ENCODE results near the gene GREB1L. TPM values are rescaled to one million over a fixed set of nuclear protein-coding genes. Genes with fewer than 3 reads are reported as not detected.

Gene GREB1L
- total RNA-seq, 1 donor from 2014 or later, result 16.2 TPM

- intact Hi-C loops (cut with DNase I), result no loop called here
- no peak for DNase-seq (ENCODE audit: low spot score)
Observed at GRCh38 chr18:21402272-21402671, 160.2 kb downstream of the GREB1L start.

GRCh38 chr18:21404426-21404825 lies 162.4 kb downstream of the GREB1L start:
- intact Hi-C loops (cut with DNase I), result no loop called here
- no peak for DNase-seq (ENCODE audit: low spot score)

GRCh38 chr18:21406116-21406515 lies 164.1 kb downstream of the GREB1L start:
- DNase-seq (ENCODE audit: low spot score), result no peak
- intact Hi-C loops (cut with DNase I), result no loop called here

GRCh38 chr18:21408681-21409080 lies 166.6 kb downstream of the GREB1L start:
- intact Hi-C loops (cut with DNase I), result no loop called here
- DNase-seq (ENCODE audit: low spot score), result no peak

- intact Hi-C loops (cut with DNase I), result no loop called here
- no peak for DNase-seq (ENCODE audit: low spot score)
Observed at GRCh38 chr18:21433436-21433835, 191.4 kb downstream of the GREB1L start.

DNA sequence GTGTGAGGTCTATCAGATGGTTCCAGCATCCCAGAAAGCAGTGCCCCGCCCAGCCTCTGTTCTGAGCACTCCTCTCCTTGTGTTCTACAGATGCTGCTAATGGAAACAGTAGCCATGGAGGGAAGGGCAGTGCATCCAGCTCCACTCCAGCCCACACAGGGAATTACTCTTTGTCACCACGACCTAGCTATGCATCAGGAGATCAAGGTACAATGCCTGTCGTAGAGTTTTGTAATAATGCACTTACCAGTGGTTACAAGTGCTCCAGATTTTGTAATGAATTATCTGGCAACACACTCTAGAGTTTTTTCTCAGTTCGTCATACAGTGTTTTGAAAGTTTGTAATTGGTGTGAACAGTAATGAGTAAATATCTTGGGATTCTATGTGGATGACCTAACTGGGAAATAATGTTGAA lies 197.4 kb downstream of the GREB1L start:
- no peak for DNase-seq (ENCODE audit: low spot score)
- intact Hi-C loops (cut with DNase I), result no loop called here

- no peak for DNase-seq (ENCODE audit: low spot score)
- intact Hi-C loops (cut with DNase I), result loop anchor here (10.0 kb wide), 3 partner anchors 63 to 207 kb away; no protein-coding TSS in a partner anchor
Observed at GRCh38 chr18:21441670-21442069, 199.6 kb downstream of the GREB1L start.

DNA sequence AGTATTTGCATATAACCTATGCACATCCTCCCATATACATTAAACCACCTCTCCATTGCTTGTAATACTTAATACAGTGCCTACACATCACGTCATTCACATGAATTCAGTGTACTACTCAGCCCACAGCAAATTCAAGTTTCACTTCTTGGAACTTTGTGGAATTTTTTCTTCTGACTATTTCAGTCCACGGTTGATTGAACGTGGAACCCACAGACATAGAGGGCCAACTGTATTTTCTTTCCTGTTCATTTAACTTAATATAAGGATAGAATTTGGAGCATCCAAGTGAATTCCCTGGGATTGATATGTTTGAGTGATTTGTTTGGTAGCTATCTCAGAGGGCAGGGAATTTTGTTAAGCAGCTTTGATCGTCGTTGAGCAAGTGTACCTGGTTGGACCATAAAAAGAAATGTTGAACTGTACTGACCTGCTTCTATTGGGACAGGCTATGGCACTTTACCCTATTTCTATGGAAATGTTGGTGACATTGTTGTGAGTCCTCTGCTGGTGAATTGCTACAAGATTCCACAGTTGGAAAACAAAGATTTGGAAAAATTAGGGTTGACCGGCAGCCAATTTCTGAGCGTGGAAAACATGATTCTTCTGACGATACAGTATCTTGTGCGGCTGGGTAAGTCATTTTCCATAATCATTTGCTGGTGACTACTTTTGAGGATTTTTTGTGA lies 201.9 kb downstream of the GREB1L start:
- intact Hi-C loops (cut with DNase I), result loop anchor here (1.0 to 10.0 kb wide), 4 partner anchors 61 to 249 kb away; no protein-coding TSS in a partner anchor
- no peak for DNase-seq (ENCODE audit: low spot score)

DNA sequence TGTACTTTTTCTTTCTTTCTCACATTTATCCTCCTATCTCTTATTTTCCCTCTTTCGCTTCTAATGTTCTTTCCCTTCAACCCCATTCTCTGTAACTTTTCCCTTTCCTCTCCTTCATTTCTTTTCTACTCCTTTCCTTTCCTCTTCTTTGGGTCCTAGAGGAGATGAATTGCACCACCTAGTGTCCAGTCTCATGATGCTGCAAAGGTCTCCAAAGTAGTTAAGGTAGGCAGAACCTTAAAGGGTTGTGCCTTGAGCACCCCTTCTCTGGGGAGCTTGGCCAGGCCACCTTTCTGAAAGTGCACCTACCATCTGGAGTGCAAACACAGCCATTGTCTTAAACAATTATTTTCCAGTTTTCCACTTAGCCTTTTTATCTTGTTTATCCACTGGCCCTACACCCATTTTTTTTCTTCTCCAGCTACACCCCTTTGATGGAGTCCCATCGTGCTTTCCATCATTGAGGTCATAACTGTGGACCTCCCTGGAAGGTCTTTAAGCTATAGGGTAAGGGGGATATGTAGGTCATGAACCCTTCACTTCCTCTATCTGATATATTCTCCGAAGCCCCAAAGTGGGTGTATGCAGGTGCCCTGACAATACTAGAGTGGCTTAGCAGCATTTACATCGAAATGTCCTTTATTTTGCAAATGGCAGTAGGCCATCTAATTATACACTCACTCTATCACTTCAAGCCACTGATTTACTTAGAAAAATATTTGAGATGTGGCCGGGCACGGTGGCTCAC lies 202.6 kb downstream of the GREB1L start:
- intact Hi-C loops (cut with DNase I), result loop anchor here (1.0 to 10.0 kb wide), 4 partner anchors 60 to 249 kb away; no protein-coding TSS in a partner anchor
- DNase-seq (ENCODE audit: low spot score), result no peak

GRCh38 chr18:21448299-21448698 lies 206.3 kb downstream of the GREB1L start:
- DNase-seq (ENCODE audit: low spot score), result no peak
- intact Hi-C loops (cut with DNase I), result loop anchor here (10.0 kb wide), 3 partner anchors 57 to 213 kb away; no protein-coding TSS in a partner anchor

DNA sequence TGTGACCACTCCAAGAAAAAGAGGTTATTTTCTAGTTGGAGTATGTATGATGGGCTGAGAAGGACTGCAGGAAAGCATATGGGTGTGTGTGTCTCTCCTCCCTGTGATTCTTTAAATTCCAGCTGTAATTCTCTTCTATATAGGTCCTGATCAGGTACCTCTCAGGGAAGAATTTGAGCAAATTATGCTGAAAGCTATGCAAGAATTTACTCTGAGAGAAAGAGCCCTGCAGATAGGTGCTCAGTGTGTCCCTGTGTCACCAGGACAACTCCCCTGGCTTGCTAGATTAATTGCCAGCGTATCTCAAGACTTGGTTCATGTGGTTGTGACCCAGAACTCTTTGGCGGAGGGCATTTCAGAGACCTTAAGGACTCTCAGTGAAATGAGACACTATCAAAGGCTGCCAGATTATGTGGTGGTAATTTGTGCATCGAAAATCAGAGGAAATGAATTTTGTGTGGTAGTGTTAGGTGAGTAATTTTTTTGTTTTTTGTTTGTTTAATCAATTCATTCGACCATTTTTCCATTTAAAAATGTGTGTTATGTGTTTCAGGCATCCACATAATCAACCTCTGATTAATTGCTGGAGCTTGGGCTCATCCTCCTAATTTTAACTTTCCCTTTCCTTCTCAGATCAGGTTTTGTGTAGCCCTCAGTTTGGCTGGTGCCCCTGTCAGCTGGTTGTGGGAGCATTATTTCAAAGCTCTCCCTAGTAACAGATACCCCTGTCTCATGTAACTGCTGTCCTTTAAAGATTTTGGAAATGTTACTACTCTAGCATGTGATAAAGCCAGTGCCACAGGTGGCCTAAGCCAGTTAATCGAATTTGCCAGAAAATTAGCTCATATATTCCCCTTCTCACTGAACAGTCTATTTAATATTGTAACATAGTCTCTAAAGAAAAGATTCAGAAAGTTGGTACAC lies 207.6 kb downstream of the GREB1L start:
- intact Hi-C loops (cut with DNase I), result loop anchor here (10.0 kb wide), 3 partner anchors 55 to 215 kb away; no protein-coding TSS in a partner anchor
- DNase-seq (ENCODE audit: low spot score), result no peak

GRCh38 chr18:21450503-21450902 lies 208.5 kb downstream of the GREB1L start:
- DNase-seq (ENCODE audit: low spot score), result no peak
- intact Hi-C loops (cut with DNase I), result no loop called here

DNA sequence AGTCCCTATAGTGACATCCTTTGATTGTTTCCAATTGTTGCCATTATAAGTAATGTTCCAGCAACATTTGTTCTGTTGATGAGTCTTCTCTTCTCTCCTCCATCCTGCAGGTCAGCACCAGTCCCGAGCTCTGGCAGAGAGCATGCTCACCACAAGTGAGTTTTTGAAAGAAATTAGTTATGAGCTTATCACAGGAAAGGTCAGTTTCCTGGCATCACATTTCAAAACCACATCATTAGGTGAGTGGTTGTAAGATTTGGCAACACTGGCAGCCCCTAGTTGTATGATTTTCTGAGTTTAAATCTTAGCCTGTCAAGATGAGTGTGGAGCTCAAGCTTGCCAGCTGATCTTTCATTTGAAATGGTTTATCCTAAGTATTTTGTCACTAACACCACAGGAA lies 208.9 kb downstream of the GREB1L start:
- DNase-seq (ENCODE audit: low spot score), result no peak
- intact Hi-C loops (cut with DNase I), result no loop called here

DNA sequence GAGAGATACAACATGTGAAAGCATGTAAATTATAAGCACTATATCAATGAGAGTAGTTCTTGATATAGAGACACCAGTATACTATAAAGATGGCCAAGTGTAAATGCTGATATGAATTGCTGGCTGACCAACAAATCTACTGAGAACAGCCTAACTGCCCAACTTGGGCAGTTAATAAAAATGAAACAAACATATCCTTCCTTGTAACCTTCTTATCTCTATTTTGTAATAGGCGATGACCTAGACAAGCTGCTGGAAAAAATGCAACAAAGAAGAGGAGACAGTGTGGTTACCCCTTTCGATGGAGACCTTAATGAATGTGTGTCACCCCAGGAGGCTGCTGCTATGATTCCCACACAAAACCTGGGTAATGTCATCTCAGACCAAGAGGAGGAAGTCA lies 209.8 kb downstream of the GREB1L start:
- intact Hi-C loops (cut with DNase I), result no loop called here

DNA sequence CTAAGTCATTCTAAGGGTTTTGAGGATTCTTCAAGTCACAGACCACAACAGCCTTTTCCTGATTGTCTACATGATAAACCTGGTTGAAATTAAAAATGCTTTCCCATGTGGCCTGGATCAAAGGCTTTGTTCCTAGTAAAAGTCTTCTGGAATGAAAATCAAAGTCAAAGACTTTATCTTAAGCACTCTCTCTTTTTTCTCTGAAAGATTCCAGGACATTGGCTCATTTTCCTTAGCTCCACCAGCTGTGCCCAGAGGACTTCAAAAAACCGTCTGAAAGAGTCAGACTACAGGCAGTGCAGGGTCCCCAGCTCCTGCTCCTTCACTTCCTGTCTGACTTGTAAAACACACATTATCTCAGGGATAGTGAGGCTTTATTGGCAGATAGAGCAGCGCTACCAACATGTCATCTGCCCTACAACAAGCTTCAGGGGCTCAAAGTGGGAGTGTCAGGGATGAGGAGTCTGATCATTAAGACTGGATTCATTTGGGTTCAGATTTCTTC lies 210.3 kb downstream of the GREB1L start:
- DNase-seq (ENCODE audit: low spot score), result no peak
- intact Hi-C loops (cut with DNase I), result no loop called here

More for the DNA sequence above, 209.8 kb downstream of the GREB1L start:
- DNase-seq (ENCODE audit: low spot score), result no peak

- intact Hi-C loops (cut with DNase I), result no loop called here
- DNase-seq (ENCODE audit: low spot score), result no peak
Observed at GRCh38 chr18:21452796-21453510, 210.9 kb downstream of the GREB1L start.

- DNase-seq (ENCODE audit: low spot score), result no peak
- intact Hi-C loops (cut with DNase I), result no loop called here
Observed at GRCh38 chr18:21453511-21453901, 211.5 kb downstream of the GREB1L start.

DNA sequence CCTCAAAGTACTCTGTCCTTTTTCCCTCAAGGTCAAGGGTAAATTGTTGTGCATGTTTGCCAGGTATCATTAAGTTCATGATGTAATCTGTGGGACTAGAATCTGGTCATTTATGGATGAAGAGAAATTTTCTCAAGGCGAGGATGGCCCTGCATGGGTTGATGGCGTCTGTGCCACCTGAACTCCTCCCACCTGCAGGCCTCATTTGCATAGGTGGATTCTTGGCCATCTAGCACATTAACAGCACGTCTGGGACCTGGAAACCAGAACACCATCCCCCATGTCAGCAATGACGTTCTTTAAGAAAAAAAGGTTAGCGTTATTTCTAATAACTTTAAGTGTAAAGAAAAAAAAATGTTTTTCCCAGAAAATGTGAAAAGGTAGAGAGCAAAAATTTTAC lies 212.7 kb downstream of the GREB1L start:
- no peak for DNase-seq (ENCODE audit: low spot score)
- intact Hi-C loops (cut with DNase I), result no loop called here
